HepG2 (cell line): ENCODE data around the gene ABCC1. TPM values are rescaled to one million over a fixed set of nuclear protein-coding genes. Genes with fewer than 3 reads are reported as not detected.

ENCODE experiments used
- ATAC-seq: fragments of 200-7000 bp; cut with Tn5 transposase; 3 replicates; pipeline ENCODE4 v1.9.1; 2020; ENCODE audit warnings: mild to moderate bottlenecking, moderate library complexity
- BruUV-seq: library from RNA; stranded (reverse); fragments of 400-500 nt; replicated peaks from 2 replicates; lab custom pipeline; 2021; lab: Mats Ljungman, UMichigan
- CTCF ChIA-PET: fragments of 300-600 bp; formaldehyde crosslinking; extraction: SDS; loops from one replicate; lab custom pipeline; 2021; ENCODE audit warnings: low total read pairs, inconsistent platforms, low intra/inter-chr PET ratio; lab: Yijun Ruan, JAX
- POLR2A ChIA-PET: fragments of 350-600 bp; sonication (Branson Sonifier 250); formaldehyde crosslinking; loops from one replicate; lab custom pipeline; 2020; ENCODE audit warnings: antibody characterized with exemption, inconsistent platforms; lab: Yijun Ruan, JAX
- DNase-seq: peaks from one replicate; pipeline ENCODE4 v3.0.0-alpha.2; 2015; ENCODE audit warnings: low spot score
- FAIRE-seq: peaks from 3 replicates; lab custom pipeline; 2011; peaks lifted over from hg19 to GRCh38; lab: Jason Lieb, UNC
- H2AFZ ChIP-seq: one replicate; pipeline ENCODE4 v1.6.1; 2011; ENCODE audit warnings: low read length, inconsistent platforms
- H3K27ac ChIP-seq: fragments of 300-600 bp; 3 replicates; pipeline ENCODE4 v1.8.0; 2011; ENCODE audit warnings: mixed run types, mild to moderate bottlenecking, mixed read lengths, low read length, inconsistent platforms; ENCODE audit not compliant: insufficient read depth; ENCODE audit errors: extremely low read length
- H3K27me3 ChIP-seq, 2 experiments: fragments of 200-600 bp in 1 of 2; 2 replicates in 1 of 2; 3 replicates in 1 of 2; pipeline versions ENCODE4 v1.6.0 to v1.8.0; 2011; ENCODE audit warnings: low read length in 2 of 2, mild to moderate bottlenecking in 2 of 2, moderate library complexity in 2 of 2, inconsistent platforms in 1 of 2; ENCODE audit not compliant: insufficient read depth in 2 of 2, control insufficient read depth in 1 of 2
- H3K36me3 ChIP-seq, 2 experiments: fragments of 200-600 bp in 1 of 2; replicated peaks in 1 of 2; 2 replicates in 1 of 2; 3 replicates in 1 of 2; pipeline versions ENCODE4 v1.5.1 to v1.8.0; 2011; ENCODE audit warnings: low read length in 2 of 2, inconsistent platforms in 1 of 2; ENCODE audit not compliant: insufficient read depth in 2 of 2, control insufficient read depth in 1 of 2
- H3K4me1 ChIP-seq: 2 replicates; pipeline ENCODE4 v1.5.1; 2012; ENCODE audit warnings: low read length, inconsistent platforms; ENCODE audit not compliant: insufficient read depth
- H3K4me2 ChIP-seq: 2 replicates; pipeline ENCODE4 v1.6.0; 2011; ENCODE audit warnings: low read depth, low read length, inconsistent platforms
- H3K4me3 ChIP-seq, 3 experiments: fragments of 200-600 bp in 1 of 3; sonication (generic), shearing (Covaris generic) in 1 of 3; replicated peaks in 1 of 3; 2 replicates each; pipeline ENCODE4 v1.5.1; 2011 to 2016; ENCODE audit warnings: low read length in 3 of 3, inconsistent platforms in 2 of 3, low read depth in 2 of 3, mild to moderate bottlenecking in 2 of 3, control low read depth in 1 of 3, mixed read lengths in 1 of 3; ENCODE audit not compliant: insufficient read depth in 1 of 3
- H3K79me2 ChIP-seq: one replicate; pipeline ENCODE4 v1.6.1; 2011; ENCODE audit warnings: low read length, inconsistent platforms; ENCODE audit not compliant: insufficient read depth
- H3K9ac ChIP-seq: 2 replicates; pipeline ENCODE4 v1.6.0; 2011; ENCODE audit warnings: mild to moderate bottlenecking, low read depth, low read length, inconsistent platforms; ENCODE audit not compliant: insufficient read depth
- H3K9me3 ChIP-seq: 2 replicates; pipeline ENCODE4 v1.5.1; 2012; ENCODE audit warnings: mild to moderate bottlenecking, low read length
- H4K20me1 ChIP-seq: 2 replicates; pipeline ENCODE4 v1.6.0; 2011; ENCODE audit warnings: inconsistent platforms, mild to moderate bottlenecking, low read length, moderate library complexity; ENCODE audit not compliant: insufficient read depth
- GABPA ChIP-seq, 2 experiments: IDR thresholded peaks; 2 replicates each; pipeline ENCODE4 v1.6.1; 2011 to 2016; ENCODE audit warnings: low read depth in 2 of 2, low read length in 1 of 2, missing biosample characterization in 1 of 2, missing genetic modification characterization in 1 of 2
- HNRNPH1 ChIP-seq: fragments of 200-400 bp; formaldehyde crosslinking; optimal IDR thresholded peaks from 2 replicates; pipeline ENCODE3; 2017; ENCODE audit warnings: mild to moderate bottlenecking, low read depth, low read length
- MATR3 ChIP-seq: sonication (generic); formaldehyde crosslinking; IDR thresholded peaks from 2 replicates; pipeline ENCODE4 v1.4.0; 2020; ENCODE audit warnings: missing genetic modification reagents
- MIXL1 ChIP-seq: IDR thresholded peaks from 2 replicates; pipeline ENCODE4 v1.6.1; 2016
- NFYB ChIP-seq: sonication (generic); formaldehyde crosslinking; IDR thresholded peaks from 2 replicates; pipeline ENCODE4 v1.4.0; 2020; ENCODE audit warnings: missing genetic modification reagents
- NR3C1 ChIP-seq: sonication (generic); formaldehyde crosslinking; IDR thresholded peaks from 2 replicates; pipeline ENCODE4 v1.4.0; 2020; ENCODE audit warnings: missing genetic modification reagents
- ONECUT2 ChIP-seq: sonication (generic); formaldehyde crosslinking; IDR thresholded peaks from 2 replicates; pipeline ENCODE4 v1.4.0; 2020; ENCODE audit warnings: missing genetic modification reagents
- SALL2 ChIP-seq: sonication (generic); formaldehyde crosslinking; IDR thresholded peaks from 2 replicates; pipeline ENCODE4 v1.8.1; 2023; ENCODE audit warnings: mild to moderate bottlenecking, missing genetic modification reagents, inconsistent platforms
- SP1 ChIP-seq, 2 experiments: fragments of 450-650 bp in 1 of 2; sonication (generic) in 1 of 2; formaldehyde crosslinking in 1 of 2; IDR thresholded peaks; 2 replicates each; pipeline versions ENCODE4 v1.4.0 to v1.6.1; 2016 to 2020; ENCODE audit warnings: missing genetic modification reagents in 1 of 2
- ZNF101 ChIP-seq: sonication (generic); formaldehyde crosslinking; IDR thresholded peaks from 2 replicates; pipeline ENCODE4 v1.4.0; 2020; ENCODE audit warnings: mild to moderate bottlenecking, low read depth, missing genetic modification reagents, borderline replicate concordance
- ZNF337 ChIP-seq: sonication (generic); formaldehyde crosslinking; IDR thresholded peaks from 2 replicates; pipeline ENCODE4 v1.5.1; 2020; ENCODE audit warnings: missing genetic modification reagents, low read depth, mild to moderate bottlenecking, borderline replicate concordance
- WGBS: methylation state at CpG from one replicate; pipeline ENCODE4 v1.1.6; 2017; ENCODE audit warnings: low lambda C conversion rate; 5-methylcytosine and 5-hydroxymethylcytosine counted together
- in situ Hi-C: cut with HindIII; loops from 2 replicates; pipeline ENCODE4 v1.10.0; 2017; ENCODE audit warnings: low pct_unique_long_range_greater_than_20kb; ENCODE audit not compliant: extremely low pct_ligation_motif_present
- intact Hi-C: fragments of 100-400 bp; cut with micrococcal nuclease; formaldehyde crosslinking; loops from one replicate; pipeline ENCODE4 v1.10.0; 2022; ENCODE audit not compliant: unreplicated experiment
- polyA plus RNA-seq, 8 experiments: library from polyadenylated mRNA; depleted of rRNA in 3 of 8; stranded (reverse) in 7 of 8; unstranded in 1 of 8; fragments of >200 nt; fragmentation: Illumina TruSeq in 4 of 8; extraction: Trizol in 4 of 8; gene quantifications; 2 replicates each; pipeline versions ENCODE4 v1.2.1 to v1.2.3, GENCODE V29; 2011 to 2016; ENCODE audit warnings: low read depth in 4 of 8, missing spikeins in 1 of 8, mixed read lengths in 1 of 8; ENCODE audit not compliant: insufficient read depth in 1 of 8
- total RNA-seq, 5 experiments: library from RNA; depleted of rRNA; stranded (reverse); fragments of >200 nt; fragmentation: Illumina TruSeq; extraction: Trizol; gene quantifications; 2 replicates each; pipeline ENCODE4 v1.2.3, GENCODE V29; 2016; ENCODE audit warnings: low read depth in 1 of 5
- TF ChIP-seq, protein P1 (sequence below): sonication (generic); formaldehyde crosslinking; IDR thresholded peaks from 2 replicates; pipeline ENCODE4 v1.5.1; 2020; ENCODE audit warnings: mild to moderate bottlenecking, missing genetic modification reagents
- TF ChIP-seq, protein P2 (sequence below): sonication (generic); formaldehyde crosslinking; IDR thresholded peaks from 2 replicates; pipeline ENCODE4 v1.4.0; 2020; ENCODE audit warnings: missing genetic modification reagents
- TF ChIP-seq, protein P3 (sequence below): sonication (generic); formaldehyde crosslinking; IDR thresholded peaks from 2 replicates; pipeline ENCODE4 v1.4.0; 2020; ENCODE audit warnings: missing genetic modification reagents, mild to moderate bottlenecking, borderline replicate concordance

ABCC1 gene
- total and polyA plus RNA-seq, 2 of the 13 experiments (the other 11 are each of a cell fraction or from before 2014, with no cell fraction given): 13.0 to 30.6 TPM

DNA sequence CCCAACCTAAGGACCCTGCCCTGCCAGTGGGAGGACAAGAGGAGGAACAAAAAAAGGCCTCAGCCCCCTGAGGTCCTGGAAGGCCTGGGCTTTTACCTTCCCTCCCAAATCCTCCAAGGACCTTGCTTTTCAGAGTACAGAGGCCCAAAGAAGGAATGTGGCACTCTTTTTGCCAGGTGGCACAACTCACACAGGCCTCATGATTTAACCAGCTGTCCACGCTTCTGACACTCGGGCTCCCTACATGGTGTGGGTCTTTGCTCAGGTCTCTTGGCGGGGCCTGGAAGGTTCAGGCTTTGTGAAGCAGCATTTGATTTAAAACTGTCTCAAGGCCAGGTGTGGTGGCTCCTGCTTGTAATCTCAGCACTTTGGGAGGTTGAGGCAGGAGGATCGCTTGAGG, 153.3 kb downstream of the ABCC1 start:
- TF ChIP-seq ZNF337: no peak
- TF ChIP-seq, protein P1, sequence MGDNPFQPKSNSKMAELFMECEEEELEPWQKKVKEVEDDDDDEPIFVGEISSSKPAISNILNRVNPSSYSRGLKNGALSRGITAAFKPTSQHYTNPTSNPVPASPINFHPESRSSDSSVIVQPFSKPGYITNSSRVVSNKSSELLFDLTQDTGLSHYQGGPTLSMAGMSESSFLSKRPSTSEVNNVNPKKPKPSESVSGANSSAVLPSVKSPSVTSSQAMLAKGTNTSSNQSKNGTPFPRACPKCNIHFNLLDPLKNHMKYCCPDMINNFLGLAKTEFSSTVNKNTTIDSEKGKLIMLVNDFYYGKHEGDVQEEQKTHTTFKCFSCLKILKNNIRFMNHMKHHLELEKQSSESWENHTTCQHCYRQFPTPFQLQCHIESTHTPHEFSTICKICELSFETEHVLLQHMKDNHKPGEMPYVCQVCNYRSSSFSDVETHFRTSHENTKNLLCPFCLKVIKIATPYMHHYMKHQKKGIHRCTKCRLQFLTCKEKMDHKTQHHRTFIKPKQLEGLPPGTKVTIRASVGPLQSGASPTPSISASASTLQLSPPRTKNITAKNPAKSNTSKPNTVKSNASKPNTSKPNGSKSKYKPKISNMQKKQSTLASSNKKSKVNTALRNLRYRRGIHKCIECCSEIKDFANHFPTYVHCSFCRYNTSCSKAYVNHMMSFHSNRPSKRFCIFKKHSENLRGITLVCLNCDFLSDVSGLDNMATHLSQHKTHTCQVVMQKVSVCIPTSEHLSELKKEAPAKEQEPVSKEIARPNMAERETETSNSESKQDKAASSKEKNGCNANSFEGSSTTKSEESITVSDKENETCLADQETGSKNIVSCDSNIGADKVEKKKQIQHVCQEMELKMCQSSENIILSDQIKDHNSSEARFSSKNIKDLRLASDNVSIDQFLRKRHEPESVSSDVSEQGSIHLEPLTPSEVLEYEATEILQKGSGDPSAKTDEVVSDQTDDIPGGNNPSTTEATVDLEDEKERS (CRISPR knock-in tag): no peak
- no peak for TF ChIP-seq MIXL1 (CRISPR knock-in tag)
- TF ChIP-seq NFYB (CRISPR knock-in tag): no peak
- no peak for TF ChIP-seq SP1 (IDR thresholded peaks at IDR 0.05)
- no peak for TF ChIP-seq SP1 (CRISPR knock-in tag; IDR thresholded peaks at IDR 0.05)
- TF ChIP-seq NR3C1 (CRISPR knock-in tag): no peak
- TF ChIP-seq ZNF101 (CRISPR knock-in tag): no peak
- no peak for TF ChIP-seq GABPA (IDR thresholded peaks at IDR 0.05; ENCODE audit: low read depth, low read length)
- TF ChIP-seq GABPA (CRISPR knock-in tag; IDR thresholded peaks at IDR 0.05; ENCODE audit: low read depth): no peak
- no peak for TF ChIP-seq HNRNPH1
- no peak for TF ChIP-seq ONECUT2 (CRISPR knock-in tag)
- TF ChIP-seq, protein P2, sequence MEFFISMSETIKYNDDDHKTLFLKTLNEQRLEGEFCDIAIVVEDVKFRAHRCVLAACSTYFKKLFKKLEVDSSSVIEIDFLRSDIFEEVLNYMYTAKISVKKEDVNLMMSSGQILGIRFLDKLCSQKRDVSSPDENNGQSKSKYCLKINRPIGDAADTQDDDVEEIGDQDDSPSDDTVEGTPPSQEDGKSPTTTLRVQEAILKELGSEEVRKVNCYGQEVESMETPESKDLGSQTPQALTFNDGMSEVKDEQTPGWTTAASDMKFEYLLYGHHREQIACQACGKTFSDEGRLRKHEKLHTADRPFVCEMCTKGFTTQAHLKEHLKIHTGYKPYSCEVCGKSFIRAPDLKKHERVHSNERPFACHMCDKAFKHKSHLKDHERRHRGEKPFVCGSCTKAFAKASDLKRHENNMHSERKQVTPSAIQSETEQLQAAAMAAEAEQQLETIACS (CRISPR knock-in tag): no peak
- TF ChIP-seq SALL2 (CRISPR knock-in tag): no peak
- TF ChIP-seq MATR3: no peak
- TF ChIP-seq, protein P3, sequence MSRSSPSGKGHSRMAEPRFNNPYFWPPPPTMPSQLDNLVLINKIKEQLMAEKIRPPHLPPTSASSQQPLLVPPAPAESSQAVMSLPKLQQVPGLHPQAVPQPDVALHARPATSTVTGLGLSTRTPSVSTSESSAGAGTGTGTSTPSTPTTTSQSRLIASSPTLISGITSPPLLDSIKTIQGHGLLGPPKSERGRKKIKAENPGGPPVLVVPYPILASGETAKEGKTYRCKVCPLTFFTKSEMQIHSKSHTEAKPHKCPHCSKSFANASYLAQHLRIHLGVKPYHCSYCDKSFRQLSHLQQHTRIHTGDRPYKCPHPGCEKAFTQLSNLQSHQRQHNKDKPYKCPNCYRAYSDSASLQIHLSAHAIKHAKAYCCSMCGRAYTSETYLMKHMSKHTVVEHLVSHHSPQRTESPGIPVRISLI: no peak
- no peak overlapping the region for H3K4me3 ChIP-seq
- no peaks in the 10 kb centered on the region for H3K9me3 ChIP-seq
- H3K9ac ChIP-seq: no peak overlapping the region
- POLR2A ChIA-PET: no interaction called here
- CTCF ChIA-PET: no interaction called here
- intact Hi-C loops (no loop called here), in situ Hi-C loops (no loop called here)
- no peak overlapping the region for H3K27ac ChIP-seq
- 95% methylated on average over 4 of the region's 4 CpGs for WGBS
- H3K4me1 ChIP-seq: no peaks in the 10 kb centered on the region
- no peaks in the 10 kb centered on the region for H3K79me2 ChIP-seq
- TSS peak; percentile 48 for BruUV-seq
- no peaks in the 10 kb centered on the region for H3K27me3 ChIP-seq
- peaks cover 32 to 65% of the 10 kb centered on the region in 2 experiments for H3K36me3 ChIP-seq
- no peak for ATAC-seq
- no peak for DNase-seq
- H3K4me2 ChIP-seq: no peak overlapping the region
- FAIRE-seq: no peak
- H4K20me1 ChIP-seq: no peaks in the 10 kb centered on the region
- H2AFZ ChIP-seq: no peak overlapping the region
